ENCODE results near the gene ARID3A. TPM values are rescaled to one million over a fixed set of nuclear protein-coding genes. Genes with fewer than 3 reads are reported as not detected.

ARID3A gene
- total RNA-seq, 1 experiment from 2014 or later: 116 TPM

GRCh38 chr19:1015061-1015781, 89.4 kb downstream of the ARID3A start (continued):
- TF ChIP-seq ARID4B (CRISPR knock-in tag; IDR thresholded peaks at IDR 0.05; ENCODE audit: borderline replicate concordance): no peak
- no peak for TF ChIP-seq ZBTB21 (CRISPR knock-in tag; IDR thresholded peaks at IDR 0.05; ENCODE audit: borderline replicate concordance)
- TF ChIP-seq SMAD4 (CRISPR knock-in tag; IDR thresholded peaks at IDR 0.05): no peak

- Mint-ChIP-seq H3K4me1 (peaks cover 28% of the 10 kb centered on the region), H3K36me3 (no peaks in the 10 kb centered on the region; the same call in 1 of the 2 replicates), H3K27me3 (ENCODE audit: low read depth) (no peaks in the 10 kb centered on the region; the same call in 1 of the 2 replicates), H3K4me3 (no peak overlapping the region), H3K27ac (peak overlapping the region; percentile 60; the same call in 1 of the 2 replicates), H3K9me3 (no peaks in the 10 kb centered on the region)
- ChIA-PET CTCF (interaction anchor here (0.6 to 1.8 kb wide), 5 partner anchors 10 to 438 kb away, joined by 3 to 5 read pairs (median 4); partner anchors contain the start of gene CNN2), POLR2A (interaction anchor here (0.6 to 1.5 kb wide), 3 partner anchors 10 to 88 kb away, joined by 3 to 9 read pairs (median 4); partner anchors contain the start of gene CNN2)
- ATAC-seq (peak; percentile 17), DNase-seq (ENCODE audit: low spot score) (peak; percentile 60)
- TF ChIP-seq USF1 (CRISPR knock-in tag; IDR thresholded peaks at IDR 0.05) (no peak), E2F1 (CRISPR knock-in tag; IDR thresholded peaks at IDR 0.05) (no peak), SMAD4 (CRISPR knock-in tag; IDR thresholded peaks at IDR 0.05) (no peak), HMGA2 (CRISPR knock-in tag; IDR thresholded peaks at IDR 0.05) (no peak), ZNF317 (CRISPR knock-in tag; IDR thresholded peaks at IDR 0.05; ENCODE audit: borderline replicate concordance, low read depth) (no peak), NFATC4 (CRISPR knock-in tag; IDR thresholded peaks at IDR 0.05) (no peak), FOXJ3 (CRISPR knock-in tag; IDR thresholded peaks at IDR 0.05; ENCODE audit: borderline replicate concordance) (no peak), ESRRA (CRISPR knock-in tag; IDR thresholded peaks at IDR 0.05; ENCODE audit: borderline replicate concordance) (no peak), SP1 (CRISPR knock-in tag; conservative IDR thresholded peaks at IDR 0.05) (no peak)
Measured at GRCh38 chr19:1015782-1016646, 90.2 kb downstream of the ARID3A start.

- no peaks in the 10 kb centered on the region for H3K27me3 Mint-ChIP-seq (ENCODE audit: low read depth)
- H3K27ac Mint-ChIP-seq: peak overlapping the region; percentile 92
- POLR2A ChIA-PET: interaction anchor here (0.5 to 1.5 kb wide), 6 partner anchors 10 to 87 kb away, joined by 3 to 9 read pairs (median 3); partner anchors contain the start of gene CNN2
- TF ChIP-seq USF1 (CRISPR knock-in tag; IDR thresholded peaks at IDR 0.05) (peak; percentile 66; the same call in 1 of the 2 replicates), TP53 (CRISPR knock-in tag; IDR thresholded peaks at IDR 0.05) (no peak), USF2 (CRISPR knock-in tag; IDR thresholded peaks at IDR 0.05) (peak; percentile 79)
- ATAC-seq (no peak), DNase-seq (ENCODE audit: low spot score) (no peak)
- H3K9me3 Mint-ChIP-seq: no peaks in the 10 kb centered on the region
- H3K4me1 Mint-ChIP-seq: peaks cover 28% of the 10 kb centered on the region
- H3K4me3 Mint-ChIP-seq: no peak overlapping the region
- CTCF ChIA-PET: interaction anchor here (1.1 to 1.8 kb wide), 4 partner anchors 10 to 65 kb away, joined by 3 to 5 read pairs (median 4); partner anchors contain the start of gene CNN2
- H3K36me3 Mint-ChIP-seq: no peaks in the 10 kb centered on the region; the same call in 1 of the 2 replicates
Measured at GRCh38 chr19:1016647-1017114, 90.8 kb downstream of the ARID3A start.

Data from WTC11 (cell line).